ENCODE measurements around the gene CCNYL1. TPM values are rescaled to one million over a fixed set of nuclear protein-coding genes. Genes with fewer than 3 reads are reported as not detected.
"Not testable (repeated sequence)": the region's sequence is repeated elsewhere in the genome, so short reads cannot be mapped to it uniquely, and the experiment has no call there.

The CCNYL1 gene
- total RNA-seq, 3 donors from 2014 or later (not counting 1 experiment from before 2014, with no cell fraction given): 7.9 to 11.7 (median 10.2) TPM

DNA sequence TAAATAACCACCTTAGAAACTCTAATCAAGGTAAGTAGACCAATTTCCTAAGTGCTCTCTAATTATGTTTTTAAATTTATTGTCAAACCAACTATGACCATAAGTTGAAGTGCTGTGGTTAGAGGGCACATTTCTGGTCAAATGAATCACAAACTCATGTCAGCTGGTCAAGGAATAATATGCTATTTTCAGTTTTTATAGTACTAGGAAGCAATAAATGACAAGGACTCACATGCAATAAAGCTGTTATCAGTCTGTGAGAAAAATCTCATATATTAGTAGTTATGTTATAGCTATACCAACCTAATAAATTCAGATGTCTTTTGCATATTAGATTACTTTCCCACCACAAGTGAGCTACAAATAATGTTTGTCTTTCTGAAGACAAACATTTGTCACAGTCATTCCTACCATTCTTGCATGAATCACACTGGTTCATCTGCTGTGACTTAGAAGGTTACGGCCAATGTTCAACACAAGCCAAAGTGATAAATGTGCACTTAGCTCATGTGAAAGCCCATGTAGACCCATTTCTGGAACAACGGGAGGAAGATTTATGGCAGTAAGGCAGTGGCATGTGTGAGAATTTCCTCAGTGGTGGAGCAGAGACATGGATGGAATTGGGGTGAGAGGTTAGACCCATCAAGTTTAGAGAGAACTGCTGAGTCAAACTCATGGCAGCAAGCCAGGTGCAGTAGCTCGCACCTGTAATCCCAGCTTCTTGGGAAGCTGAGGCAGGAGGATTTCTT lies 27.4 kb upstream of the CCNYL1 start:
- Mint-ChIP-seq H3K27ac (no peak overlapping the region), H3K36me3 (no peaks in the 10 kb centered on the region), H3K27me3 (ENCODE audit: low read depth in 2 of 2) (peaks cover 8 to 24% of the 10 kb centered on the region in 2 donors), H3K4me1 (no peaks in the 10 kb centered on the region), H3K9me3 (no peaks in the 10 kb centered on the region), H3K4me3 (no peak overlapping the region)
- intact Hi-C loops (cut with micrococcal nuclease): no loop called here
- TF ChIP-seq, protein P1, sequence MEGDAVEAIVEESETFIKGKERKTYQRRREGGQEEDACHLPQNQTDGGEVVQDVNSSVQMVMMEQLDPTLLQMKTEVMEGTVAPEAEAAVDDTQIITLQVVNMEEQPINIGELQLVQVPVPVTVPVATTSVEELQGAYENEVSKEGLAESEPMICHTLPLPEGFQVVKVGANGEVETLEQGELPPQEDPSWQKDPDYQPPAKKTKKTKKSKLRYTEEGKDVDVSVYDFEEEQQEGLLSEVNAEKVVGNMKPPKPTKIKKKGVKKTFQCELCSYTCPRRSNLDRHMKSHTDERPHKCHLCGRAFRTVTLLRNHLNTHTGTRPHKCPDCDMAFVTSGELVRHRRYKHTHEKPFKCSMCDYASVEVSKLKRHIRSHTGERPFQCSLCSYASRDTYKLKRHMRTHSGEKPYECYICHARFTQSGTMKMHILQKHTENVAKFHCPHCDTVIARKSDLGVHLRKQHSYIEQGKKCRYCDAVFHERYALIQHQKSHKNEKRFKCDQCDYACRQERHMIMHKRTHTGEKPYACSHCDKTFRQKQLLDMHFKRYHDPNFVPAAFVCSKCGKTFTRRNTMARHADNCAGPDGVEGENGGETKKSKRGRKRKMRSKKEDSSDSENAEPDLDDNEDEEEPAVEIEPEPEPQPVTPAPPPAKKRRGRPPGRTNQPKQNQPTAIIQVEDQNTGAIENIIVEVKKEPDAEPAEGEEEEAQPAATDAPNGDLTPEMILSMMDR (IDR thresholded peaks at IDR 0.05): no peak
- H3K27ac ChIP-seq (ENCODE audit: low read length): no peak overlapping the region
- no peaks in the 10 kb centered on the region for H3K4me1 ChIP-seq (ENCODE audit: control insufficient read depth, insufficient read depth, low read length)
- H3K27me3 ChIP-seq (ENCODE audit: control insufficient read depth, insufficient read depth, low read length): no peaks in the 10 kb centered on the region
- DNase-seq (no peak), ATAC-seq (no peak)
- H3K4me3 ChIP-seq (ENCODE audit: low read length): no peak overlapping the region
- no peaks in the 10 kb centered on the region for H3K36me3 ChIP-seq (ENCODE audit: control insufficient read depth, insufficient read depth, low read length)
- WGBS (ENCODE audit: insufficient coverage): 65% methylated on average over 3 of the region's 3 CpGs
- no peaks in the 10 kb centered on the region for H3K9me3 ChIP-seq (ENCODE audit: control insufficient read depth, insufficient read depth, low read length)

- DNase-seq: no peak
- Mint-ChIP-seq H3K36me3 (no peaks in the 10 kb centered on the region), H3K4me1 (no peaks in the 10 kb centered on the region), H3K4me3 (no peak overlapping the region), H3K9me3 (no peaks in the 10 kb centered on the region), H3K27ac (no peak overlapping the region), H3K27me3 (ENCODE audit: low read depth in 2 of 2) (peaks cover 4 to 17% of the 10 kb centered on the region in 2 donors)
- Histone ChIP-seq H3K4me3 (ENCODE audit: low read length) (no peak overlapping the region), H3K27ac (ENCODE audit: low read length) (no peak overlapping the region), H3K4me1 (ENCODE audit: control insufficient read depth, insufficient read depth, low read length) (no peaks in the 10 kb centered on the region), H3K9me3 (ENCODE audit: control insufficient read depth, insufficient read depth, low read length) (no peaks in the 10 kb centered on the region), H3K36me3 (ENCODE audit: control insufficient read depth, insufficient read depth, low read length) (no peaks in the 10 kb centered on the region), H3K27me3 (ENCODE audit: control insufficient read depth, insufficient read depth, low read length) (no peaks in the 10 kb centered on the region)
- intact Hi-C loops (cut with micrococcal nuclease): no loop called here
- TF ChIP-seq, protein P1 (IDR thresholded peaks at IDR 0.05): no peak
- no peak for ATAC-seq
- WGBS (ENCODE audit: insufficient coverage): 79% methylated on average over 2 of the region's 2 CpGs
These were observed 24.6 kb upstream of the CCNYL1 start for GRCh38 chr2:207686812-207687211.

DNA sequence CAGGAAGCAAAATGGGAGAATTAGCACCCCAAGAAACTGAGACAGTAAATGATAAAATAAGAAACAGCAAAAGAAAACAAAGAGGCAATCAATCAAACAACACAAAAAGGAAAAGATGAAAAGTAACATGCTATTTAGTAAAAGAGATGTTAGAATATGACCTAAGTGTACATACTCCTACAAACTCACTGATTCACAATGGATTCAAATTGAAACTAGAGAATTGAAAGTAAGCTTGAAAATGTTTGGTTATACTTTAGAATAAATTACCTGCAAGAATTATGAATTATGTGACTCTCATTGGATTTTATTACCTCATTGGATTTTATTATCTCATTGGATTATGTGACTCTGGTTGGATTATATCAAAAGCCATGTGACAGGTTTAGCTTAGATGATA lies 22.8 kb upstream of the CCNYL1 start:
- Mint-ChIP-seq H3K9me3 (no peaks in the 10 kb centered on the region), H3K27me3 (ENCODE audit: low read depth in 2 of 2) (peaks cover 3 to 18% of the 10 kb centered on the region in 2 donors), H3K36me3 (no peaks in the 10 kb centered on the region), H3K4me1 (peaks cover 0 to 4% of the 10 kb centered on the region in 2 donors), H3K4me3 (no peak overlapping the region), H3K27ac (no peak overlapping the region)
- TF ChIP-seq, protein P1 (IDR thresholded peaks at IDR 0.05): no peak
- Histone ChIP-seq H3K36me3 (ENCODE audit: control insufficient read depth, insufficient read depth, low read length) (no peaks in the 10 kb centered on the region), H3K9me3 (ENCODE audit: control insufficient read depth, insufficient read depth, low read length) (no peaks in the 10 kb centered on the region), H3K4me1 (ENCODE audit: control insufficient read depth, insufficient read depth, low read length) (no peaks in the 10 kb centered on the region), H3K4me3 (ENCODE audit: low read length) (no peak overlapping the region), H3K27me3 (ENCODE audit: control insufficient read depth, insufficient read depth, low read length) (no peaks in the 10 kb centered on the region), H3K27ac (ENCODE audit: low read length) (no peak overlapping the region)
- DNase-seq (no peak), ATAC-seq (no peak)
- intact Hi-C loops (cut with micrococcal nuclease): no loop called here

GRCh38 chr2:207690845-207691461 lies 20.5 kb upstream of the CCNYL1 start:
- H3K27ac ChIP-seq (ENCODE audit: low read length); H3K27ac Mint-ChIP-seq; H3K4me1 Mint-ChIP-seq; H3K4me1 ChIP-seq (ENCODE audit: control insufficient read depth, insufficient read depth, low read length); H3K36me3 ChIP-seq (ENCODE audit: control insufficient read depth, insufficient read depth, low read length); H3K4me3 ChIP-seq (ENCODE audit: low read length); H3K4me3 Mint-ChIP-seq; H3K9me3 Mint-ChIP-seq; DNase-seq; ATAC-seq; H3K36me3 Mint-ChIP-seq; H3K9me3 ChIP-seq (ENCODE audit: control insufficient read depth, insufficient read depth, low read length); H3K27me3 ChIP-seq (ENCODE audit: control insufficient read depth, insufficient read depth, low read length); intact Hi-C loops (cut with micrococcal nuclease): not testable (repeated sequence)
- WGBS (ENCODE audit: insufficient coverage): 87% methylated on average over 16 of the region's 16 CpGs
- H3K27me3 Mint-ChIP-seq (ENCODE audit: low read depth in 2 of 2): peaks cover 2 to 13% of the 10 kb centered on the region in 2 donors

Measured in natural killer cell (primary cell).